Stimulated activated naive CD8-positive, alpha-beta T cell treated with anti-CD3 and anti-CD28 coated beads, Interleukin-15, amount 100 ng/mL, for 72 hours (primary cell): Measurements from ENCODE around the gene ABCA8.
"Not testable (repeated sequence)": the region's sequence is repeated elsewhere in the genome, so short reads cannot be mapped to it uniquely, and the experiment has no call there.

Source experiments
- ATAC-seq: fragments of 150-1000 bp; cut with Tn5 transposase; 2 replicates; pipeline ENCODE4 v1.10.0; 2021; ENCODE audit warnings: mild to moderate bottlenecking, moderate library complexity
- DNase-seq, 2 donors: peaks; one replicate each; pipeline ENCODE4 v3.0.0; 2021 to 2022
- H3K27ac Mint-ChIP-seq, 2 donors: one replicate each; pipeline ENCODE4 v1.8.0; 2022; ENCODE audit warnings: mild to moderate bottlenecking in 2 of 2, mixed read lengths in 2 of 2, moderate library complexity in 2 of 2
- H3K27me3 Mint-ChIP-seq: one replicate; pipeline ENCODE4 v1.8.0; 2022; ENCODE audit warnings: mixed read lengths
- H3K4me1 Mint-ChIP-seq: one replicate; pipeline ENCODE4 v1.8.0; 2022; ENCODE audit warnings: mild to moderate bottlenecking, mixed read lengths
- H3K4me3 Mint-ChIP-seq, 2 donors: one replicate each; pipeline ENCODE4 v1.8.0; 2022; ENCODE audit warnings: mild to moderate bottlenecking in 2 of 2, mixed read lengths in 2 of 2, moderate library complexity in 1 of 2
- H3K9me3 Mint-ChIP-seq, 2 donors: one replicate each; pipeline ENCODE4 v1.8.0; 2022; ENCODE audit warnings: mixed read lengths in 2 of 2

Gene ABCA8, protein sequence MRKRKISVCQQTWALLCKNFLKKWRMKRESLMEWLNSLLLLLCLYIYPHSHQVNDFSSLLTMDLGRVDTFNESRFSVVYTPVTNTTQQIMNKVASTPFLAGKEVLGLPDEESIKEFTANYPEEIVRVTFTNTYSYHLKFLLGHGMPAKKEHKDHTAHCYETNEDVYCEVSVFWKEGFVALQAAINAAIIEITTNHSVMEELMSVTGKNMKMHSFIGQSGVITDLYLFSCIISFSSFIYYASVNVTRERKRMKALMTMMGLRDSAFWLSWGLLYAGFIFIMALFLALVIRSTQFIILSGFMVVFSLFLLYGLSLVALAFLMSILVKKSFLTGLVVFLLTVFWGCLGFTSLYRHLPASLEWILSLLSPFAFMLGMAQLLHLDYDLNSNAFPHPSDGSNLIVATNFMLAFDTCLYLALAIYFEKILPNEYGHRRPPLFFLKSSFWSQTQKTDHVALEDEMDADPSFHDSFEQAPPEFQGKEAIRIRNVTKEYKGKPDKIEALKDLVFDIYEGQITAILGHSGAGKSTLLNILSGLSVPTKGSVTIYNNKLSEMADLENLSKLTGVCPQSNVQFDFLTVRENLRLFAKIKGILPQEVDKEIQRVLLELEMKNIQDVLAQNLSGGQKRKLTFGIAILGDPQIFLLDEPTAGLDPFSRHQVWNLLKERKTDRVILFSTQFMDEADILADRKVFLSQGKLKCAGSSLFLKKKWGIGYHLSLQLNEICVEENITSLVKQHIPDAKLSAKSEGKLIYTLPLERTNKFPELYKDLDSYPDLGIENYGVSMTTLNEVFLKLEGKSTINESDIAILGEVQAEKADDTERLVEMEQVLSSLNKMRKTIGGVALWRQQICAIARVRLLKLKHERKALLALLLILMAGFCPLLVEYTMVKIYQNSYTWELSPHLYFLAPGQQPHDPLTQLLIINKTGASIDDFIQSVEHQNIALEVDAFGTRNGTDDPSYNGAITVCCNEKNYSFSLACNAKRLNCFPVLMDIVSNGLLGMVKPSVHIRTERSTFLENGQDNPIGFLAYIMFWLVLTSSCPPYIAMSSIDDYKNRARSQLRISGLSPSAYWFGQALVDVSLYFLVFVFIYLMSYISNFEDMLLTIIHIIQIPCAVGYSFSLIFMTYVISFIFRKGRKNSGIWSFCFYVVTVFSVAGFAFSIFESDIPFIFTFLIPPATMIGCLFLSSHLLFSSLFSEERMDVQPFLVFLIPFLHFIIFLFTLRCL (N-terminal part only)

GRCh38 chr17:68955181-68955841 is at the start of gene ABCA8:
TSS of gene ABCA8 (minus strand) at chr17:68955392. CDS start at chr17:68942034, 13,358 bp downstream.
- no peak within 1 kb of the TSS for H3K27ac Mint-ChIP-seq
- no peak within 1 kb of the TSS for H3K4me3 Mint-ChIP-seq
- H3K9me3 Mint-ChIP-seq: no peaks in the 10 kb centered on the region
- DNase-seq (no peak), ATAC-seq (no peak)
- no peaks in the 10 kb centered on the region for H3K27me3 Mint-ChIP-seq
- no peaks in the 10 kb centered on the region for H3K4me1 Mint-ChIP-seq

DNA sequence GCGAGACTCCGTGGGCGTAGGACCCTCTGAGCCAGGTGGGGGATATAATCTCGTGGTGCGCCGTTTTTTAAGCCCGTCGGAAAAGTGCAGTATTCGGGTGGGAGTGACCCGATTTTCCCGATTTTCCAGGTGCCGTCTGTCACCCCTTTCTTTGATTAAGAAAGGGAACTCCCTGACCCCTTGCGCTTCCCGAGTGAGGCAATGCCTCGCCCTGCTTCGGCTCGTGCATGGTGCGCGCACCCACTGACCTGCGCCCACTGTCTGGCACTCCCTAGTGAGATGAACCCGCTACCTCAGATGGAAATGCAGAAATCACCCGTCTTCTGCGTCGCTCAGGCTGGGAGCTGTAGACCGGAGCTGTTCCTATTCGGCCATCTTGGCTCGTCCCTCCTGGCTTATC is 49.6 kb upstream of the ABCA8 start:
- ATAC-seq, H3K4me3 Mint-ChIP-seq, DNase-seq, H3K9me3 Mint-ChIP-seq, H3K27ac Mint-ChIP-seq, H3K27me3 Mint-ChIP-seq, H3K4me1 Mint-ChIP-seq: not testable (repeated sequence)

DNA sequence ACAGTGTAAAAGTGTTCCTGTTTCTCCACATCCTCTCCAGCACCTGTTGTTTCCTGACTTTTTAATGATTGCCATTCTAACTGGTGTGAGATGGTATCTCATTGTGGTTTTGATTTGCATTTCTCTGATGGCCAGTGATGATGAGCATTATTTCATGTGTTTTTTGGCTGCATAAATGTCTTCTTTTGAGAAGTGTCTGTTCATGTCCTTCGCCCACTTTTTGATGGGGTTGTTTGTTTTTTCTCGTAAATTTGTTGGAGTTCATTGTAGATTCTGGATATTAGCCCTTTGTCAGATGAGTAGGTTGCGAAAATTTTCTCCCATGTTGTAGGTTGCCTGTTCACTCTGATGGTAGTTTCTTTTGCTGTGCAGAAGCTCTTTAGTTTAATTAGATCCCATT is 44.6 kb upstream of the ABCA8 start:
- H3K9me3 Mint-ChIP-seq, DNase-seq, H3K27ac Mint-ChIP-seq, H3K27me3 Mint-ChIP-seq, H3K4me1 Mint-ChIP-seq, ATAC-seq, H3K4me3 Mint-ChIP-seq: not testable (repeated sequence)

- H3K27ac Mint-ChIP-seq: no peak overlapping the region
- no peaks in the 10 kb centered on the region for H3K27me3 Mint-ChIP-seq
- DNase-seq (no peak), ATAC-seq (no peak)
- H3K4me3 Mint-ChIP-seq: no peak overlapping the region
- no peaks in the 10 kb centered on the region for H3K4me1 Mint-ChIP-seq
- no peaks in the 10 kb centered on the region for H3K9me3 Mint-ChIP-seq
Observed at GRCh38 chr17:68993112-68993511, 37.9 kb upstream of the ABCA8 start.

GRCh38 chr17:68987966-68988365 is 32.8 kb upstream of the ABCA8 start:
- no peak for ATAC-seq
- DNase-seq: no peak
- H3K27ac Mint-ChIP-seq: no peak overlapping the region
- no peaks in the 10 kb centered on the region for H3K4me1 Mint-ChIP-seq
- no peaks in the 10 kb centered on the region for H3K9me3 Mint-ChIP-seq
- H3K27me3 Mint-ChIP-seq: no peaks in the 10 kb centered on the region
- H3K4me3 Mint-ChIP-seq: no peak overlapping the region

- Mint-ChIP-seq H3K27me3 (no peaks in the 10 kb centered on the region), H3K4me1 (no peaks in the 10 kb centered on the region), H3K27ac (no peak overlapping the region), H3K9me3 (no peaks in the 10 kb centered on the region), H3K4me3 (no peak overlapping the region)
- DNase-seq (no peak), ATAC-seq (no peak)
Observed at GRCh38 chr17:68981288-68981687, 26.1 kb upstream of the ABCA8 start.

DNA sequence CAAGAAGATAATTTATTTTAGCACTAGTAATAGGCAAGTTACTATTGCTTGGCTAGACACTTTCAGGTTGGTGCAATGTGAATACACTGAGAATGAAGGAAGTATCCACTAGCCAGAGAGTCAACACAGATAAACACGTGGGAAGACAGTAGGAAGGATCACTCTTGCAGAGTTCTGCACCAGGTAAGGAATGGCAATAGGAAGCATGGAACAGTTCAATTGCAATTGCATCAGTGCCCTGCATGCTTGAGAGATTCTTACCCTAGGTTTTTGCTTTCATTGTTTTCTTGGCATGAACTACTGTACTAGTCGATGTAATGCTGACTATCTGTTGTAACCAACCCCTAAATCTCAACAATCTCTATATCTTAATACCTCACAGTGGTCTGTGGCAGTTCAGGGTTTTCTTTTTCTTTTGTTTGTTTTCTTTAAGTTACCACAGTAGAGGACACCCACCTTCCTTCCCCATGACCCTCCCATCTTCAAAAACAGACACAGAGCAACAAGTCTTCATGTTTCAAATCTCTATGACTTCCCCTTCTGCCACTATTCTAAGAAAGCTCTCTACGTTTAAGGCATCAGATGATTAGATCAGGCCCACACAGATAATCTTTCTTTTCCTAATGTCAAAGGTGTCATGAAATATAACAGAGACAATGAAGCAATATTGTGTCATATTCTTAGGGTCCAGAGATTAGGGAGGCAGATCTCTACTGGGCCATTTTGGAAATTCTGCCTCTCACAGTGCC is 18.1 kb upstream of the ABCA8 start:
- Mint-ChIP-seq H3K4me1 (no peaks in the 10 kb centered on the region), H3K27me3 (no peaks in the 10 kb centered on the region), H3K9me3 (no peaks in the 10 kb centered on the region), H3K27ac (no peak overlapping the region), H3K4me3 (no peak overlapping the region)
- ATAC-seq (no peak), DNase-seq (no peak)

GRCh38 chr17:68972119-68972704 is 17.0 kb upstream of the ABCA8 start:
- ATAC-seq: no peak
- no peaks in the 10 kb centered on the region for H3K9me3 Mint-ChIP-seq
- H3K4me1 Mint-ChIP-seq: no peaks in the 10 kb centered on the region
- DNase-seq: no peak
- H3K4me3 Mint-ChIP-seq: no peak overlapping the region
- H3K27ac Mint-ChIP-seq: no peak overlapping the region
- no peaks in the 10 kb centered on the region for H3K27me3 Mint-ChIP-seq

GRCh38 chr17:68969101-68969500 is 13.9 kb upstream of the ABCA8 start:
- DNase-seq (no peak), ATAC-seq (no peak)
- peaks cover 6% of the 10 kb centered on the region in 2 donors for H3K9me3 Mint-ChIP-seq
- no peak overlapping the region for H3K4me3 Mint-ChIP-seq
- no peaks in the 10 kb centered on the region for H3K27me3 Mint-ChIP-seq
- H3K27ac Mint-ChIP-seq: no peak overlapping the region
- no peaks in the 10 kb centered on the region for H3K4me1 Mint-ChIP-seq

GRCh38 chr17:68963958-68964357 is 8.8 kb upstream of the ABCA8 start:
- no peaks in the 10 kb centered on the region for H3K4me1 Mint-ChIP-seq
- no peak for ATAC-seq

GRCh38 chr17:68961214-68961882 is 6.2 kb upstream of the ABCA8 start:
- H3K9me3 Mint-ChIP-seq: peaks cover 3 to 9% of the 10 kb centered on the region in 2 donors

More at GRCh38 chr17:68963958-68964357, 8.8 kb upstream of the ABCA8 start:
- Mint-ChIP-seq H3K27me3 (no peaks in the 10 kb centered on the region), H3K9me3 (peaks cover 6 to 11% of the 10 kb centered on the region in 2 donors), H3K4me3 (no peak overlapping the region), H3K27ac (no peak overlapping the region)
- DNase-seq: no peak

DNA sequence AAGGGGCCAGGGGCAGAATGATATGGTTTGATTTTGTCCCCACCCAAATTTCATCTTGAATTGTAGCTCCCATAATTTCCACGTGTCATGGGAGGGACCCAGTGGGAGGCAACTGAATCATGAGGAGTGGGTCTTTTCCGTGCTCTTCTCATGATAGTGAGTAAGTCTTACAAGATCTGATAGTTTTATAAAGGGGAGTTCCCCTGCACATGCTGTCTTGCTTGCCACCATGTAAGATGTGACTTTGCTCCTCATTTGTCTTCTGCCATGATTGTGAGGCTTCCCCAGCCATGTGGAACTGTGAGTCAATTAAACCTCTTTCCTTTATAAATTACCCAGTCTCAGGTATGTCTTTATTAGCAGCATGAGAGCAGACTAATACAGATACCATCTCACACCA is 3.9 kb upstream of the ABCA8 start:
- not testable (repeated sequence) for H3K27ac Mint-ChIP-seq, DNase-seq, ATAC-seq, H3K27me3 Mint-ChIP-seq, H3K4me1 Mint-ChIP-seq, H3K4me3 Mint-ChIP-seq, H3K9me3 Mint-ChIP-seq

More at GRCh38 chr17:68961214-68961882, 6.2 kb upstream of the ABCA8 start:
- Mint-ChIP-seq H3K4me3 (no peak overlapping the region), H3K27ac (no peak overlapping the region), H3K4me1 (no peaks in the 10 kb centered on the region), H3K27me3 (no peaks in the 10 kb centered on the region)
- no peak for ATAC-seq
- no peak for DNase-seq

DNA sequence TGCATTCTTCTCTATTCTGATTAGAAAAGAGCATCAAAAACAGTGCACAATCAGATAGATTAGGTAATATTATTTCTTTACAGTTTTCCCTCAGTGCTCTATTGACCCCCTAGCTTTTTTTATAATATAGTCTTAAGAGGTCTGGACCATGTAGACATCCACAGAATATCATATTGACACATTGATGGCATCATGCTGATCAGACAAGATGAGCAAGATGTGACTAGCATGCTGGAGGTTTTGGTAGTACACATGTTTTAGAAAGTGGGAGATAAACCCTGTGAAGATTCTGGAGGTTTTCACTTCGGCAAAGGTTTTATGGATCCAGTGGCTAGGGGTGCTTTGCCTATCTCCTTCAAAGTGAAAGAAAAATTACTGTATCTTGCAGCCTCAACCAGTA is 2.8 kb upstream of the ABCA8 start:
- DNase-seq (no peak), ATAC-seq (peak; percentile 49)
- Mint-ChIP-seq H3K9me3 (no peaks in the 10 kb centered on the region), H3K27me3 (no peaks in the 10 kb centered on the region), H3K27ac (no peak overlapping the region), H3K4me1 (no peaks in the 10 kb centered on the region), H3K4me3 (no peak overlapping the region)
